GM06990 (cell line): ENCODE results near the gene EAF1.

Source experiments
- DNase-seq: peaks from one replicate; pipeline ENCODE4 v3.0.0-alpha.2; 2011; ENCODE audit not compliant: insufficient read length; ENCODE audit errors: extremely low read depth
- H3K27me3 ChIP-seq: replicated peaks from 2 replicates; pipeline ENCODE4 v1.6.0; 2011; ENCODE audit warnings: low read length; ENCODE audit not compliant: control insufficient read depth, insufficient read depth
- H3K36me3 ChIP-seq: 2 replicates; pipeline ENCODE4 v1.5.1; 2011; ENCODE audit warnings: low read length; ENCODE audit not compliant: control insufficient read depth, insufficient read depth
- H3K4me3 ChIP-seq: replicated peaks from 2 replicates; pipeline ENCODE4 v1.5.1; 2011; ENCODE audit warnings: low read depth, mild to moderate bottlenecking, control low read depth, low read length
- CTCF ChIP-seq: IDR thresholded peaks from 2 replicates; pipeline ENCODE4 v1.5.1; 2011; ENCODE audit warnings: low read length, control low read depth, mild to moderate bottlenecking, inconsistent platforms; ENCODE audit not compliant: insufficient read depth, poor library complexity, severe bottlenecking

EAF1 gene

GRCh38 chr3:15460891-15461531 is 33.6 kb downstream of the EAF1 start:
- TF ChIP-seq CTCF, result no peak
- H3K27me3 ChIP-seq, result no peaks in the 10 kb centered on the region
- no peak overlapping the region for H3K4me3 ChIP-seq
- DNase-seq, result no peak
- no peaks in the 10 kb centered on the region for H3K36me3 ChIP-seq

- no peak overlapping the region for H3K4me3 ChIP-seq
- no peak for TF ChIP-seq CTCF
- H3K36me3 ChIP-seq, result no peaks in the 10 kb centered on the region
- no peaks in the 10 kb centered on the region for H3K27me3 ChIP-seq
- DNase-seq, result no peak
Measured at GRCh38 chr3:15462451-15462850, 35.1 kb downstream of the EAF1 start.

GRCh38 chr3:15465876-15466585 is 38.6 kb downstream of the EAF1 start:
- H3K27me3 ChIP-seq, result no peaks in the 10 kb centered on the region; the same call in 1 of the 2 replicates
- DNase-seq, result no peak
- TF ChIP-seq CTCF, result no peak
- H3K4me3 ChIP-seq, result no peak overlapping the region
- no peaks in the 10 kb centered on the region for H3K36me3 ChIP-seq

GRCh38 chr3:15467227-15468181 is 40.1 kb downstream of the EAF1 start:
- Histone ChIP-seq H3K4me3 (no peak overlapping the region), H3K27me3 (no peaks in the 10 kb centered on the region; the same call in 1 of the 2 replicates), H3K36me3 (no peaks in the 10 kb centered on the region)
- TF ChIP-seq CTCF, result no peak
- peak; percentile 78 for DNase-seq

GRCh38 chr3:15470261-15470660 is 42.9 kb downstream of the EAF1 start:
- Histone ChIP-seq H3K36me3 (no peaks in the 10 kb centered on the region), H3K27me3 (no peaks in the 10 kb centered on the region; the same call in 1 of the 2 replicates), H3K4me3 (no peak overlapping the region)
- peak; percentile 47 for TF ChIP-seq CTCF
- DNase-seq, result no peak
